SU-DHL-6 (cell line): ENCODE data around the gene MNAT1.

Source experiments
- EZH2phosphoT487 ChIP-seq: fragments of 200-600 bp; sonication (generic), shearing (Covaris generic); conservative IDR thresholded peaks from 2 replicates; pipeline ENCODE4 v1.6.1; 2018; ENCODE audit warnings: mild to moderate bottlenecking, antibody characterized with exemption, low read length, moderate library complexity, mixed read lengths
- TF ChIP-seq, protein P1 (sequence below): fragments of 200-600 bp; sonication (generic); IDR thresholded peaks from one replicate; pipeline ENCODE4 v1.5.1; 2017; ENCODE audit warnings: antibody characterized with exemption, mild to moderate bottlenecking, low read length, moderate library complexity; ENCODE audit not compliant: insufficient read depth, poor library complexity, severe bottlenecking

DNA sequence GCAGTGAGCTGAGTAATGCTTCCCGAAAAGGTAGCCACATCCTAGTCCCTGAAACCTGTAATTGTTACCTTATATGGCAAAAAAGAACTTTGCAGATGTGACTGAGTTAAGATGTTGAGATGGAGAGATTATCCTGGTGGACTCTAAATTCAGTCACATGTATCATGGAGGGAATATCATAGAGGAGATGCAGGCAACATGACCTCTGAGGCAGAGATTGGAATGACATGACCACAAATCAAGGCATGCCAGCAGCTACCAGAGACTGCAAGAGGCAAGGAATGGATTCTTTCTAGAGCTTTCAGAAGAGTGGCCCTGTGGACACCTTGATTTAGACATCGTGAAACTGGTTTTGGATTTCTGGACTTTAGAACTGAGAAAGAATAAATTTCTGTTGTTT lies 265.0 kb downstream of the MNAT1 start:
- TF ChIP-seq, protein P1, sequence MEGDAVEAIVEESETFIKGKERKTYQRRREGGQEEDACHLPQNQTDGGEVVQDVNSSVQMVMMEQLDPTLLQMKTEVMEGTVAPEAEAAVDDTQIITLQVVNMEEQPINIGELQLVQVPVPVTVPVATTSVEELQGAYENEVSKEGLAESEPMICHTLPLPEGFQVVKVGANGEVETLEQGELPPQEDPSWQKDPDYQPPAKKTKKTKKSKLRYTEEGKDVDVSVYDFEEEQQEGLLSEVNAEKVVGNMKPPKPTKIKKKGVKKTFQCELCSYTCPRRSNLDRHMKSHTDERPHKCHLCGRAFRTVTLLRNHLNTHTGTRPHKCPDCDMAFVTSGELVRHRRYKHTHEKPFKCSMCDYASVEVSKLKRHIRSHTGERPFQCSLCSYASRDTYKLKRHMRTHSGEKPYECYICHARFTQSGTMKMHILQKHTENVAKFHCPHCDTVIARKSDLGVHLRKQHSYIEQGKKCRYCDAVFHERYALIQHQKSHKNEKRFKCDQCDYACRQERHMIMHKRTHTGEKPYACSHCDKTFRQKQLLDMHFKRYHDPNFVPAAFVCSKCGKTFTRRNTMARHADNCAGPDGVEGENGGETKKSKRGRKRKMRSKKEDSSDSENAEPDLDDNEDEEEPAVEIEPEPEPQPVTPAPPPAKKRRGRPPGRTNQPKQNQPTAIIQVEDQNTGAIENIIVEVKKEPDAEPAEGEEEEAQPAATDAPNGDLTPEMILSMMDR: no peak
- no peak for TF ChIP-seq EZH2phosphoT487
